SHP77 (cell line): ENCODE data around the gene CARD10.
"Not testable (repeated sequence)": the region's sequence is repeated elsewhere in the genome, so short reads cannot be mapped to it uniquely, and the experiment has no call there.

Source experiments
- DNase-seq, 2 experiments: peaks; one replicate each; lab custom pipeline; 2025; lab: John Stamatoyannopoulos, UW

CARD10 gene

DNA sequence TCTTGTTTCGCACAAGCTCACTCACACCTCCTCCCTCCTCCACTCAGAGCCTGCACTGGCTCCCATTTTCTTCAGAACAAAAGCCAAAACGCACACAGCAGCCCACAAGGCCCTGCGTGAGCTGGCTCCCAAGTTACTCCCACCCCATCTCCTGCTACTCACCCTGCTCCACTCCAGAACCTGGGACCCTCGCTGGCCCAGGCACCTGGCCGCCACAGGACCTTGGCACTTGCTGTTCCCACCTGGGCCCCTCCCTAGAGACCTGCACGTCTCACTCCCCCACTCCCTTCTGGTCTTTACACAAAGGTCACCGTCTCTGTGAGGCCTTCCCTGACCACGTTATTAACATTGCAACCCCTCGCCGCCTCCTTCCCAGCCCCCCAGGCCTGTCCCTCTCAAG lies 32.1 kb downstream of the CARD10 start:
- DNase-seq: no peak

- peak; percentile 86 to 89 for DNase-seq
Measured at GRCh38 chr22:37486224-37486845, 32.9 kb downstream of the CARD10 start, which contains the start of gene MFNG. TSS of gene MFNG (minus strand) at chr22:37486384. CDS start at chr22:37486177, 207 bp downstream.

- no peak for DNase-seq
Measured at GRCh38 chr22:37485395-37486223, 33.6 kb downstream of the CARD10 start.

DNA sequence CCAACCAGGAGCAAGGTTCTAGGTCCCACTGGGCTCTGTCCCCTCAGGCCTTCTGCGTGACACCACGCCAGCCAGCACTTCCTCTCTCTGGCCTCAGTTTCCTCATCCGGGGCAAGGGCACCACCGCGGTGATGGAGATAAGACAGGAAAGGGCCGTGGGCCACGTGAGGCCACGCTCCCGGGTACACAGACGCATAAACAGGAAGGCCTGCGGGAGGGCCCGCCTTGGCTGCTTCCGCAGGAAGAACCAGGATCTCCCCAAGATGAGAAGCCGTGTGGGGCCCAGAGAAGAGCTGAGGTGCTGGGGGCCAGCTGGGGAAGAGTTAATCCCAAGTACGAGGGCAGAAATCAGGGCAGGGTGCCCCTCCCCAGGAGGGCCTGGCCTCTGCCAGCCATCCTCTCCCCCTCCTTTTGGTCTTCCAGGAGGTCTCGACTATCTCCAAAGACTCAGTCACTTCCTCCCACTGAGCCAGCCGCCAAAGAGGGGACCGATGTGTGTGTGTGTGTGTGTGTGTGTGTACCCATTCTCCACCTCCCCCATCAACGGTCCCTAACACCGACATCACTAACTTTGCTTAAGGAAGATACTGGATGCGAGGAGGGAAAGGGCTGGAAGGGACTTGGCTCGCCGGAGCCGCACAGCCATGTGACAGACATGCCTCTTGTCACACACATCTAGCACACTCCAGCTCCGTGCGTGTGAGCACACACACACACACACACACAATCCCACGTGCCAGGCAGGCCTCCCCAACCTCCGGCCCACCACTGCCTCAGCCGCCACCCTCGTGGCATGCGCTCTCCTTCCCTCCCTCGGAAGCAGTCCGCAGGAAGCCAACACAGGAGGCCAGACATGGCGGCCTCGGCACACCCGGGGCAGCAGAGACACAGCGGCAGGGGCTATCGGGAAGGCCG lies 34.5 kb downstream of the CARD10 start:
- DNase-seq: peak; percentile 35 to 37

DNA sequence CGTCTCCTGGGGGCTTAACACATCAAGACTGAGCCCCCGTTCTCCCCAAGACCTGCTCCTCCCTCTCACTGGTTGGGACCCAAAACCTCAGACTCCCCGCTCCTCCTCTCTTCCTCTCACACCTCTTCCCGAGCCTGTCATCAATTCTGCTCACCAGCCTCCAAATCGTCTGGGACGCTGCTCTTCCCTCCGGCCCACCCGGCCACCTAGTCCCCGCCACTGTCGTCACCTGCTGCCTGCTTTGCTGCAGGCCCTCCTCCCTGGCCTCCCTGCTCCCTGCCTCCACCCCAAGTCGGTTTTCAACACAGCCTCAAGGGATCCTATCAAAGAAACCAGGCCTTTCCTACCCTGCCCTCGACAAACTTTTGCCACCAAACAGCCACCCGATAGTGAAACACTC lies 36.2 kb downstream of the CARD10 start:
- no peak for DNase-seq

- no peak for DNase-seq
Measured at GRCh38 chr22:37482244-37482643, 37.0 kb downstream of the CARD10 start.

GRCh38 chr22:37481347-37481907 lies 37.8 kb downstream of the CARD10 start:
- DNase-seq: no peak

- no peak for DNase-seq
Measured at GRCh38 chr22:37480387-37481346, 38.5 kb downstream of the CARD10 start.

- DNase-seq: no peak
Measured at GRCh38 chr22:37479196-37479595, 40.0 kb downstream of the CARD10 start.

DNA sequence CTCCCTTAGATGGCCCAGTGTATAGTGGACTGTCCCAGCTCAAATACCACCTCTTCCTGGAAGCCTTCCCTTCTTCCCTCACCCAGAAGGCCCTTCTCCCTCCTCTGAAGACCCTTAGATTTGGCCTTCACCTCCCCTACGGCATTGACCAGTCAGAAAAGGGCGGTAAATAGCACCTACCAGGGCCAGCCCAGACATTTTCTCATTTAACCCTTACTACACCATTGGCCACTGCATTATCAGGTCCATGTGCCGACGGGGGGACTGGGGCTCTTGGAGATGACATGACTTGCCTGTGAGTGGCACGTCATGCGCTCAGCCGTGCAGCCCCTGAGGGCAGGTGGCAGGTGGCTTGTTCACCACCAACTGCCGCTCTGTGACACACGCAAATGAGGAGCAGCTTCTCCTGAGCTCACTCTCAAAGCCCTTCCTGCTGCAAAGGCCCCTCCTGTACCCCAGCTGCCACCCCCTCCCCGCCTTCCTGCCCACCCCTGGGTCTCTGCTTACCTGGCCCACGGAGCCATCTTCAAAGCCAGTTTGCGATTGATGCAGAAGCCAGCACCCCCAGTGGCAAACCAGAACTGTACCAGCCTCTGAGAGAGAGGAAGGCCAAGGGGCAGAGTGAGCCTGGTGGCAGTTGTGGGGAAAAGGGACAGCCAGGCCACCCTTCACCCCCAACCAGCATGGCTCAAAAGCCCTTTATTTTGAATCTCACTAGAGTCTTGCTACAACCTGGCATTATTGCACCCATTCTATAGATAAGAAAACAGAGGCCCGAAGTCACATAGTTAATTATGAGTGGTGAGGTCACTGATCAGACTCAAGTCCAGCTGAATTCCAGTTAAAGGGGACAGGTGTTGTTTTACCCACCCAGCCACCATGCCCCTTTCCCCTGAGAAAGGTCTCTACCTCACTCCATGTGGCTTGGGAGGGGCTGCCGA lies 42.6 kb downstream of the CARD10 start:
- DNase-seq: no peak

GRCh38 chr22:37474447-37475090 lies 44.6 kb downstream of the CARD10 start:
- no peak for DNase-seq

DNA sequence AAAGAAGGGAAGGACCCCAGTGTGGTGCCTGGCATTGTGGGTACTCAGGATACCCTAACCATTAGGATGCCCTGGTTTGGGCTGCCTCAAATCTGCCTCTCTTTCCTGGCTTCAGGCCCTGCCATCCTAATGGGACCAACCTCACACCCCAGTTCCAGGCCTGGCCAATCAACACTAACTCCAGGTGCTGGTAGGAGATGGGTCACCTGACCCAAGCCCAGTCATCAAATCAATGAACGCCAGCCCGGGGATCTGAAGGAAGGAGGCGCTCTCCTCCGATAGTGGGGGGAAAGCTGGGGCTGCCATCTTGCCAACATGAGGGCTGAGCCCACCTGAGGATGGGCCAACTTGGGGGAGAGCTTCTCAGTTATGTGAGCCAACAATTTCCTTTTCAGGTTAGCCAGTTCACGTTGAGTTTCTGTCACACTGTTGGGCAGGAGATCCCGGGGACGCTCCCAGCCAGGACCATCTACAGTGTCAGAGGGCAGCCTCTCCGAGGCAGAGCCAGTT lies 45.7 kb downstream of the CARD10 start:
- DNase-seq: no peak

GRCh38 chr22:37472418-37473006 lies 46.7 kb downstream of the CARD10 start:
- DNase-seq: peak in 1 of 2 experiments; percentile 17

DNA sequence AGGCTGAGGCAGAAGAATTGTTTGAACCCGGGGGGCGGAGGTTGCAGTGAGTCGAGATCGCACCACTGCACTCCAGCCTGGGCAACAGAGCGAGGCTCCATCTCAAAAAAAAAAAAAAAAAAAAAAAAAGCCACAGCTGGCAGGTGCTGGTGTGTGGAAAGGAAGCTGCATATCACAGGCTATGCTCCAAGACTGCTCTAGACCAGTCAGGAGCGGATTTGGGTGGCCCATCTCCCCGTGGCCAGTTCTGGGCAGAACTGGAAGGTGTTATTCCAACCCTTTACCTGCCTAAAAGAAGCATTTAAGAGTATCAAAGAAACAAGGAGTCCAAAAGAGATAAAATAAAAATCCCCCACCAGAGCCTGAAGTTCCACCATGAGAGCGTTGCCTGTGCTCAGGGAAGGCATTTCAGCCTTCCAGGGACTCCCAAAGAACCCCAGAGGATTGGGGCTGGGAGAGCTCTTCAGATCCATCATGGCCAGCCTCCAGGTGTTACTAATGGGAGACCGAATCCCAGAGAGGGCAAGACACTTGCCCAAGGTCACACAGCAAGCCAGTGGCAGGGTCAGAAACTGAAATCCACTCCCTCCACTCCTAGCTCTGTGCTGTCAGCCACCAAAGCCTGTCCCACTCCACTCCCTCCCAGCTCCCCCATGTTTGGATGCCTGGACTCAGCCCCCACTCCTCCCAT lies 47.3 kb downstream of the CARD10 start:
- DNase-seq: no peak

- DNase-seq: no peak
Measured at GRCh38 chr22:37470087-37470445, 49.1 kb downstream of the CARD10 start.

- no peak for DNase-seq
Measured at GRCh38 chr22:37469416-37470086, 49.7 kb downstream of the CARD10 start.

- not testable (repeated sequence) for DNase-seq
Measured at GRCh38 chr22:37468201-37468695, 51.0 kb downstream of the CARD10 start.
